Subcutaneous adipose tissue (tissue), 4 donors: ENCODE measurements around the gene SNTB2. TPM values are rescaled to one million over a fixed set of nuclear protein-coding genes. Genes with fewer than 3 reads are reported as not detected.

Source experiments
- total RNA-seq, 4 donors: library from RNA; depleted of rRNA; stranded (reverse); fragments of >200 nt; gene quantifications; one replicate each; pipeline ENCODE4 v1.1.0, GENCODE V29; 2016
- TF ChIP-seq, protein P1 (sequence below): fragments of 450-650 bp; IDR thresholded peaks from one replicate; pipeline ENCODE4 v1.5.1; 2016; ENCODE audit warnings: low read depth, mild to moderate bottlenecking, control low read depth, antibody characterized with exemption, moderate library complexity

The SNTB2 gene
- total RNA-seq, 4 donors from 2014 or later: 29.6 to 64.2 (median 47.1) TPM

DNA sequence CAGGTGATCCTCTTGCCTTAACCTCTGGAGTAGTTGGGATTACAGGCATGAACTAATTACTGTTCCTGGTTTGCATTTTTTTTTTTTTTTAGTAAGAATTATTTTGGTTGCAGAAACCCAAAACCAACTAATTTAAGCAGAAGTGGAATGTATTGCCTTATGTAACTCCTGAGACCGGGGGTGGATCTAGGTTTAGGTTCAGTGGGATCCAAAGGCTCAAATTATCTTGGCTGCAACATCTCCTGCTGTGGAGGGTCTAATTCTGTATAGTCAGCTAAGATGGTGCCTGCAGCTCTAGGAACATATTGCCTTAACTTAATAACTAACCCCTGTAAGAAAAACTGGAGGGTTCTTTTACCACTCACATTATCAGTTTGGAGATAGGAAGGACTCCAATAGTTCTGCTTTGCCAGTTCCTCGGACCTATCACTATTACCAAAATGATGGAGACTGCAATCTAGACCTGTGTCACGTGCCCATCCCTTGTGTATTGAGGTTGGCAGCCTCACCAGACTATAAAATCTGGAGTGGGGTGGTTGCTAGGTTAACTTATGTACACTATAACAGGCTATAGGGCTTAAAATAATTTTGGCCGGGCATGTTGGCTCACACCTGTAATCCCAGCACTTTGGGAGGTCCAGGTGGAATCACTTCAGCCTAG is 8.5 kb downstream of the SNTB2 start:
- TF ChIP-seq, protein P1, sequence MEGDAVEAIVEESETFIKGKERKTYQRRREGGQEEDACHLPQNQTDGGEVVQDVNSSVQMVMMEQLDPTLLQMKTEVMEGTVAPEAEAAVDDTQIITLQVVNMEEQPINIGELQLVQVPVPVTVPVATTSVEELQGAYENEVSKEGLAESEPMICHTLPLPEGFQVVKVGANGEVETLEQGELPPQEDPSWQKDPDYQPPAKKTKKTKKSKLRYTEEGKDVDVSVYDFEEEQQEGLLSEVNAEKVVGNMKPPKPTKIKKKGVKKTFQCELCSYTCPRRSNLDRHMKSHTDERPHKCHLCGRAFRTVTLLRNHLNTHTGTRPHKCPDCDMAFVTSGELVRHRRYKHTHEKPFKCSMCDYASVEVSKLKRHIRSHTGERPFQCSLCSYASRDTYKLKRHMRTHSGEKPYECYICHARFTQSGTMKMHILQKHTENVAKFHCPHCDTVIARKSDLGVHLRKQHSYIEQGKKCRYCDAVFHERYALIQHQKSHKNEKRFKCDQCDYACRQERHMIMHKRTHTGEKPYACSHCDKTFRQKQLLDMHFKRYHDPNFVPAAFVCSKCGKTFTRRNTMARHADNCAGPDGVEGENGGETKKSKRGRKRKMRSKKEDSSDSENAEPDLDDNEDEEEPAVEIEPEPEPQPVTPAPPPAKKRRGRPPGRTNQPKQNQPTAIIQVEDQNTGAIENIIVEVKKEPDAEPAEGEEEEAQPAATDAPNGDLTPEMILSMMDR: no peak

DNA sequence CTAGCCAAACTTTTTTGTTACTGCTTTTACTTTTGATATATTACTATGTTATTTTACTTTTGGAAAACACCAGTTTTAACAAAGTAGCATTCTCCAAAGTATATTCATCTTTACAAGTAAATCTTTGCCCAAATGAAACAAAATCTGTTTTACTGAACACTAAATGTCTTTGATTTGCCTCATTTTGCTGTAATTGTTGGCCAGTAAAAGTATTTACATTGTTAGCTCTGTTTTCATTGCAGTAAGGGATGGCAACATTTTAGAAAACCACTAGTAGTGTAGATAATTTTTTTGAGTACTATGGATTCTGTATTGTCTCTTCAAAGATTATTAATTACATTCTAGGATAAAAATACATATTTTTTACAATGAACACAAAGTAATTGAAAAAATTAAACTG is 10.6 kb downstream of the SNTB2 start:
- TF ChIP-seq, protein P1: no peak

DNA sequence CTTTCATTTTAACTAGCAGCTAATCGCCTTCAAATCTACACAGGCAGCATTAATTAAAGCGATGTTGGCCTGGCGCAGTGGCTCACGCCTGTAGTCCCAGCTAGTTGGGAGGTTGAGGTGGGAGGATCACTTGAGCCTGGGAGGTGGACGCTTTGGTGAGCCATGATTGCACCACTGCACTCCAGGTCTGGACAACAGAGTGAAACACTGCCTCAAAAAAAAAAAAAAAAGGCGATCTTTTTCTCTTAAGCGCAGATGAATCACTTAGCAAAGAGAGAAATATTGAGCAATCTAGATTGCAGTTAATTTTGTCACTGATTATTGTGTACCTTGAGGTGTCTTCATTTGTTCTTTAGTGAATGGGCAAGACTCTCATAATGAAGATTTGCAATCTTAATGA is 12.4 kb downstream of the SNTB2 start:
- TF ChIP-seq, protein P1: no peak

DNA sequence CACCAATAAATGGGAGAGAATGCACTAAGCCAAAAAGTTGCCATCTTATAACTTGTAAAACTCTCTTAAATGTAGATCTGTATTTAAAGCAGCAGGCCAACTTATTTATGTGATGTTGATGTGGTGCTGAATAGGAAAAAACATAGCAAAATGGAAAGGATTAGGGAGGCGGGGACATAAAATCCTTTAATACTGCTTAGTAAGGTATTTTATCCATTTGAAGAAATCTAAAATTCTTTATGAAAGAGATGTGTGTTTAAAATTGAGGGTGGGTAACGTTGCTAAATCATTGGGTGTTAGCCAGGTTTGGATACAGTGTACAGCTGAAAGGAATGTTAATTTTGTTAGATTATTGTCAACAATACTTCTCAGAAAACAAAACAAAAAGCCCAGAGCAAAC is 14.3 kb downstream of the SNTB2 start:
- TF ChIP-seq, protein P1: no peak

DNA sequence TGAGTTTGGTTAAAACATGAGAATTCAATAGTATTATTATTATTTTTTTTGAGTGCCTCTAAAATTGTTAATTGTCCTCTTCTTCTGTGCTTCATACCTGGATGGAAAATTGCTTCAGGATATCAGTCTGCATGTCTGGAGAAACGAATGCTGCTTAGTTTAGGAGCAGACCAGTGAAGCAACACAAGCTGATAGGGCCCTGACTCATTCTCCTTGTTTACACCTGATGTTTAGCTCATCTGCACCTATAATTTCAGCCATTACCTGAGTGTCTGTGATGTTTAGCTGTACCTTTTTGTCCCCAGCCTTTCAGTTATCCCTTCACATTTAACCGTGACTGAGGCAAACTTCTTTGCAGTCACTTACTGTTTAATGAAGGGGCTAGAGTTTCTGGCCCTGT is 14.8 kb downstream of the SNTB2 start:
- TF ChIP-seq, protein P1: no peak

DNA sequence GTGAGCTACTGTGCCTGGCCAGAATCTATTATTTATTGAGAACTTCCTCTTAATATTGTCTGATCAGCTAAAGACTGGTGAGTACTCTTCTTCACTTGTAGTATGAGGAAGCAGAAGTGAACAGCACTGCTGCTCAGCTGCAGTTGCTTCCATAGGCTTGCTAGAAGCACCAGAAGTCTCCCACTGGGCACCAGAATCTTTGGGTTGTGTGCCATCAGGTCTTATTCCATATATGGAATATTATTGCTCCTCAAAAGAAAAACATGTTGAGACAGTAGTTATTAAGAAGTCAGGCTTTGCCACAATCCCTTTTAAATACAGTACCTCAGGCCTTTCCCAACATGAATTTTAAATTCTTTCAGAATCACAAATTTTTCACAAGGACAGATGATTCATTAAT is 17.2 kb downstream of the SNTB2 start:
- TF ChIP-seq, protein P1: no peak

DNA sequence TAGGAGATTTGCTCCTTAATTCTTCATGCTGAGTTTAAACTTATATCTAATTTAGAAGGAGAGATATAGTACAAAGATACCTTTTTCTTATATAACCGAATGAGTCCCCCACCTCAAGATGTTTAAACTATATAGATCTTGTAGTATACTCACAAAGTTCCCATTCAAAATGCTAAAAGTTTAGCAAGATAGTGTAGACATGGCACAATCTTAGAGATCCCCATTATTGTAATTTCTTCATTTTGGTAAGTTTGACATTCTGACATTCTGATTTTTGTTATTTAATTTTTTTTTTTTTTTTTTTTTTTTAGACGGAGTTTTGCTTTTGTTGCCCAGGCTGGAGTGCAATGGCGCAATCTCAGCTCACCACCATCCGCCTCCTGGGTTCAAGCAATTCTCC is 22.8 kb downstream of the SNTB2 start:
- TF ChIP-seq, protein P1: no peak
